Muscle layer of colon (tissue), 2 donors: ENCODE results near the gene CD300LD.

Source experiments
- H3K27ac ChIP-seq: one replicate; pipeline ENCODE4 v1.7.0; 2013; ENCODE audit warnings: low read depth, mild to moderate bottlenecking, low read length, moderate library complexity
- H3K27me3 ChIP-seq, 2 donors: one replicate each; pipeline ENCODE4 v1.7.0; 2013; ENCODE audit warnings: low read length in 2 of 2, mild to moderate bottlenecking in 2 of 2; ENCODE audit not compliant: insufficient read depth in 2 of 2, control insufficient read depth in 1 of 2
- H3K36me3 ChIP-seq: one replicate; pipeline ENCODE4 v1.7.0; 2013; ENCODE audit warnings: mild to moderate bottlenecking, low read length; ENCODE audit not compliant: insufficient read depth
- H3K4me1 ChIP-seq: one replicate; pipeline ENCODE4 v1.7.0; 2013; ENCODE audit warnings: mild to moderate bottlenecking, low read length; ENCODE audit not compliant: insufficient read depth
- H3K4me3 ChIP-seq, 2 donors: one replicate each; pipeline ENCODE4 v1.7.0; 2013; ENCODE audit warnings: low read length in 2 of 2, low read depth in 1 of 2, mild to moderate bottlenecking in 1 of 2, moderate library complexity in 1 of 2
- H3K9ac ChIP-seq: one replicate; pipeline ENCODE4 v1.7.0; 2013; ENCODE audit warnings: low read length
- H3K9me3 ChIP-seq: one replicate; pipeline ENCODE4 v1.7.0; 2013; ENCODE audit warnings: mild to moderate bottlenecking, low read length
- donor health status: abdominal sarcoma.
- donor health status: Adenocarcinoma of cecum.

Gene CD300LD

DNA sequence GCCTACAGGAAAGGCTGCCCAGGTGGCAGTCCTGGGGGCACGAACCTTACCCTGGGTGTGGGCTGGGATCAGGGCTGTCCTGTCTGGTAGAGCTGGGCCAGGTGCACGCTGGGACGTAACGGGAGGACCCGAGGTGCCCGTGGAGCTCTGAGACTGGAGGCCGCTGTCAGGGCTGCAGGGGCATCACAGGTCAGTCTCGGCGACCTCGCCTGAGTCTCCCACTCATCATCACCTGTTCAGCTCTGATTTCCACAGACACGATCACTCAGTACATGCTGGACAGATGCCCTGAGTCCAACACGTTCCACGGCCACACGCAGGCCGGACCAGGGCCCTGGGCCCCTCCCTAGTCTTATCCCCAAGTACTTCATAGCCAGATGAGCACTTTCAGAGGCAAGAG is 41.5 kb downstream of the CD300LD start:
- Histone ChIP-seq H3K27me3 (no peaks in the 10 kb centered on the region), H3K4me1 (no peaks in the 10 kb centered on the region), H3K36me3 (no peaks in the 10 kb centered on the region), H3K27ac (no peak overlapping the region), H3K9me3 (no peaks in the 10 kb centered on the region), H3K4me3 (no peak overlapping the region), H3K9ac (no peak overlapping the region)

DNA sequence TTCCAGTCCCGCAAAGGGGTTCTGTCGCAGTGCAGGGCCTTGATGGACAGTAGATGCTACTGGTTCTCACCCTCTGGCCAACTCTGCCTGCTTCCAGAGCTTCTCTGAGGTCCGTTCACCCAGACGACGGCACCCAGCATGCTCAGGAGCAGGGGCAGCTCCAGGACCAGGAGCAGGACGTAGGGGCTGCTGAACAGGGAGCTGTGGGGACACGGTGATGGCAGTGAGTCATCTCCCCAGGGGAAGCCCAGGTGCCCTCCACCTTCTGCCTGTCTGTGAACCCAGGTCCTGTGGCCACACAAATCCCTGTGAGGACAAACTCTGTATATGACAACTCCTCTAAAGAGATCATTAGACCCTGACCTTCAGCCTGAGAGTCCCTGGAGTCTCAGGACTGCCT is 42.7 kb downstream of the CD300LD start:
- H3K9me3 ChIP-seq: no peaks in the 10 kb centered on the region
- no peak overlapping the region for H3K9ac ChIP-seq
- H3K4me1 ChIP-seq: no peaks in the 10 kb centered on the region
- no peaks in the 10 kb centered on the region for H3K36me3 ChIP-seq
- no peak overlapping the region for H3K4me3 ChIP-seq
- no peaks in the 10 kb centered on the region for H3K27me3 ChIP-seq
- no peak overlapping the region for H3K27ac ChIP-seq

DNA sequence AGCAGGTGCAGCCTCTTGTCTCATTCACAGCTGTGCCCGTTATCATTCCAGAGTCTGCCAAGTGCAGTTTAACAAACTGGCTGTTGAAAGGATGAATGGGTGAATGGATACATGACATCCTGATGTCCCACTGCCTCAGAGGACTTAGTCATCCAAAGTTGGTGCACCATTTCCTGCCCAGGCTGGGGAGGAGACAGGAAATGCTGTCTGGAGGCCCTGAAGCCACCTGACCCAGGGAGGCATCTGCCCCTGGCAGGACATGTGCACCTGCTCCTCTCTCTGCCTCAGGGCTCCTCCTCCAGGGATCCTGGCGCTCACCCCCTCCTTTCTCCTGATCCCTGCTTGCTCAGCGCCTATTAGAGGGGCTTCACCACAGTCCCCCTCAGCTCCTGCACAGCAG is 44.3 kb downstream of the CD300LD start:
- H3K9me3 ChIP-seq: no peaks in the 10 kb centered on the region
- H3K9ac ChIP-seq: no peak overlapping the region
- no peaks in the 10 kb centered on the region for H3K4me1 ChIP-seq
- no peaks in the 10 kb centered on the region for H3K27me3 ChIP-seq
- no peak overlapping the region for H3K27ac ChIP-seq
- H3K4me3 ChIP-seq: no peak overlapping the region
- H3K36me3 ChIP-seq: no peaks in the 10 kb centered on the region

DNA sequence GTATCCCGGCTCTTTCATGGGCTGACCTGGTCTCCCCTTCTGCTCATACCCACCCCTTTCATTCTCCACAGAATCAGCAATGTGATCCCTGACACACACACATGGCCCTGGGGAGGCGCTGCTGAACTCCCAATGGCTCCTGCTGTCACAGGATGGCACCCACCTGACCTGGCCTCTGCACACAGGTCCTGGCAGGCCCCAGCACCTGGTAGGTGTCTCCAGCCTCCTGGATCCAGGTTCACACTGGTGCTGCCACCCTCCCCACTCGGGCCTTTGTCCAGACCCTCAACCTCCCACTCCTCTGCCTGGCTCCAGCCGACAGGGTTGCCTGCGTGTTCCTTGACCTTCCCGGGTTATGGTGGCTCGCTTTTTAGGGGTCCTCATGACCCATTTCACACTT is 44.8 kb downstream of the CD300LD start:
- Histone ChIP-seq H3K36me3 (no peaks in the 10 kb centered on the region), H3K4me1 (no peaks in the 10 kb centered on the region), H3K27me3 (no peaks in the 10 kb centered on the region), H3K27ac (no peak overlapping the region), H3K9me3 (no peaks in the 10 kb centered on the region), H3K4me3 (no peak overlapping the region), H3K9ac (no peak overlapping the region)

DNA sequence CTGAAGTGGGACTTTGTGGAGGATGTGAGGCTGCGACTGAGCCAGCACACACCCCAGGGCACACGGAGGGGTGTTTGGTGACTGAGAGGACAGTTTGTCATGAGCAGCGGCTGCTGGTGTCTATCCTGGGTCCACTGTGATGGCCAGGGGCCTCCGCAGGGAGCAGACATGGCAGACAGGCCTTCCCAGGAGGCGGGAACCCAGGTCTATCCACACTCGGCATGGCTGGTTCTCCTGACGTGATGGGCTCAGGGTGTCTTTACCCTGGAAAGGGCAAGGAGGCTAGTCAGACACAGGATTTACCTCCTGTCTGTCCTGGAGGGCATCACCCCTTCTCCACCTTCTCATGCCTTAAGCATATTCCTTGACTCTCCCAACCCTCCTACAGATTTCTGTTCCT is 45.5 kb downstream of the CD300LD start:
- Histone ChIP-seq H3K27ac (no peak overlapping the region), H3K4me1 (no peaks in the 10 kb centered on the region), H3K27me3 (no peaks in the 10 kb centered on the region), H3K9ac (no peak overlapping the region), H3K36me3 (no peaks in the 10 kb centered on the region), H3K4me3 (no peak overlapping the region), H3K9me3 (no peaks in the 10 kb centered on the region)

DNA sequence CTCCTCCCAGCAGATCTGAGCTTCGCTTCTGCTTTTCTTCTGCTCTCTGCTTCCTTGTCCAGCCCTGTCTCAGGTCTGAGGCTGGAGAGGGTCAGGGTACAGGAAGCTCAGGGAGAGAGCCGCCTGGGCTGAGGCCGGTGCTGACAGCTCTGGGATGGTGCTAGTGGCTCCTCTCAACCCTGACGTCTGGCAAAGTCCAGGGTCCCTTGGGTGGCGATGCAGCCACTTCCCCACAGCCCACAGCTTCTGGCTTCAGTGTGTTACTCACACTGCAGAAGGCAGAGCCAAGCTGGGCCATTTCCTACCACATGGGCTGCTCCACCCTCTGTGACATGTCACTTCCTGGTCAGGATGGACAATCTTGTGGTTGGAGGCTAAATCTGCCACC is 46.2 kb downstream of the CD300LD start, which contains the start of gene CD300C:
Gene CD300C, minus strand, starts transcription at position 273 of the 388 bp plus-strand sequence. CDS start 333 bp downstream, outside the sequence.
- H3K27ac ChIP-seq: no peak within 1 kb of the TSS

DNA sequence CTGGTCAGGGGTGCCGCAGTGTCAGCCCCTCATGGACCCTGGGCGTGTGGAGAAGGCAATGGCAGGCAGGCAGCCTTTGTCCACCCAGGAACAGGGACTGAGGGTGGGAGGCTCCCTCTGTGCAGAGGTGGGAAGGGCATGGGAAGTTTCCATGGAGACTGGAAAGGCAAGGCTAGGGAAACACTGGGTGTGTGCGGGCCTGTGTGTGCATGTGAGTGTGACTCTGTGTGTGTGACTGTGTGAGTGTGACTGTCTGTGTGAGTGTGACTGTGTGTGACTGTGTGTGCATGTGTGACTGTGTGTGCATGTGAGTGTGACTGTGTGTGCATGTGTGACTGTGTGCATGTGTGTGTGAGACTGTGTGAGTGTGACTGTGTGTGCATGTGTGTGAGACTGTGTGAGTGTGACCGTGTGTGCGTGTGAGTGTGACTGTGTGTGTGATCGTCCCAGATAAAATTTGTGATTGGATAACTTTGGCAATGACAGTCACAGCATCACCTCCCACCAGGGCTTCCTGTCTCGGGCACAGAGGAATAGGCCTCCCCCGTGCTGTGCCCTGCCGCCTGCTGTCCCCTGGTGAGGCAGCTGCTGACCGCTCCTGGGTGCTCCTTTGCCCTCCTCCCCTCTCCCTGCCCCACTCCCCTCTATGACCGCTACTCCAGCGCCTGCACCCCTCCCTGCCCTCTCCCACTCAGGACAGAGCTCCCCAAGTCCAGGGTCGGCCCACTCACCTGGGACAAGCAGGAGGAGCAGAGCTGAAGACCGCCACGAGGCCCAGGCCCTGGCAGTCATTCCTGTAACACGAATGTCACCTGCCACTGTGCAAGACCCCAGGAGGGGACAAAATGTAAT is 46.9 kb downstream of the CD300LD start:
- H3K36me3 ChIP-seq: no peaks in the 10 kb centered on the region
- H3K4me3 ChIP-seq: no peak overlapping the region
- H3K9me3 ChIP-seq: no peaks in the 10 kb centered on the region
- H3K9ac ChIP-seq: no peak overlapping the region
- H3K4me1 ChIP-seq: no peaks in the 10 kb centered on the region
- H3K27me3 ChIP-seq: no peaks in the 10 kb centered on the region
- no peak overlapping the region for H3K27ac ChIP-seq

More for the DNA sequence above, 46.2 kb downstream of the CD300LD start, which contains the start of gene CD300C:
- no peak within 1 kb of the TSS for H3K4me3 ChIP-seq
- H3K4me1 ChIP-seq: no peaks in the 10 kb centered on the region
- H3K27me3 ChIP-seq: no peaks in the 10 kb centered on the region
- no peaks in the 10 kb centered on the region for H3K36me3 ChIP-seq
- no peaks in the 10 kb centered on the region for H3K9me3 ChIP-seq
- H3K9ac ChIP-seq: no peak within 1 kb of the TSS

DNA sequence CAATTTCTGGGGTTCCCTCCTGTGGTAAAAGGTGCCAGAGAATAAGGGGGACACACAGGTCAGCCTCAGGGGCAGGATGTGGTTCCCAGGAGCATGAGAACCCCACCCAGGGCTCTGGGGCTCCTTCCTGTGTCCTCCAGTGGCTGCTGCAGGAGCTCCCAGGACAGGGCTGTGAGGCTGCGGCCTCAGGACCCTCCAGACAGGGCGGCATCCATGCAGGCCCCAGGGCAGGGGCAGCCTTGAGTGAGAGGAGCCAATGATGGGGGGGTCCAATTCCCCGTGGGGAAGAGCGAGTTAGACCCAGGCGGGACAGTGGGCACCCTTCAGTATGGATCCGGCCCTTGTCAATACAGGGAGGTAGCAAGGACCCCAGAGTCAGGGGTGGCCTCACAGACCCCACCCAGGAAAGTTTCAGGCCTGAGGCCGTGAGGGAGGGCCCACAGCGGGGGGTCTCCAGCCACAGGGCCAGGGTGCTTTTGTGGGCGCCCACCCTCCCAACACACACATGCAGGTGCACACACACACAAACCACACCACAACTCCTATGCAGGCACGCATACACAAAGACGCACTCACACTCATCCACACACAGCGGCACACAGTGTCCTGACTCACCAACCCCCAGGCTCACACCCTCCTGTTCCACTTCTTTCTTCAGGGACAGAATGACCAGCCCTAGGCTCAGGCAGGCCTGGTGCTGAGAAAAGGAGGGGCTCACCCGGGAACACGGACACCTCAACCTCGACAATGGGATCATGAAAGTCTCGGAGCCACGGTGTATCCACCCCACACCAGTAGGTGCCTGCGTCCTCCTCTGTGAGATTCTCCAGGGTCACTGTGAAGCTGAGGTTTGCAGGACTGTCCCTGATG is 48.0 kb downstream of the CD300LD start:
- Histone ChIP-seq H3K27me3 (no peaks in the 10 kb centered on the region), H3K27ac (no peak overlapping the region), H3K4me1 (no peaks in the 10 kb centered on the region), H3K4me3 (no peak overlapping the region), H3K9ac (no peak overlapping the region), H3K36me3 (no peaks in the 10 kb centered on the region), H3K9me3 (no peaks in the 10 kb centered on the region)

DNA sequence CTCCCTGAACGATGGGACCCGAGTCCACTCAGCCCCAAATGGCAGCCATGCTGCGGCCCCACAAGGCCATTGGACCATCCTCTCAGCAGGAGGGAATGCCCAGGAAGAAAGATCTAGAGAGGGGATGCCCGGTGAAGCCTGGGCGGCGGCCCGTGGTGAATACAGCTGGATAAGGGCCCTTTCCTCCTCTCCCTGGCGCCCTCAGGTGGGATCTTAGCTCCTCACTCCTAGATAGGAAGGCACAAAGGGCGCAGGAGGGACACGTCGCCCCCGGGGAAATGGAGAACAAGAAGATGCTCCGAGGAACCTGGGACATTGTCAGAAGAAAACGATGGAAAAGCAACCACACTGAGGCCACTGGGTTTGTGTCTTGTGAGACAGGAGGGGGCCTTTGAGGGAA is 48.7 kb downstream of the CD300LD start:
- Histone ChIP-seq H3K36me3 (no peaks in the 10 kb centered on the region), H3K4me1 (no peaks in the 10 kb centered on the region), H3K9me3 (no peaks in the 10 kb centered on the region), H3K27me3 (no peaks in the 10 kb centered on the region), H3K9ac (no peak overlapping the region), H3K27ac (no peak overlapping the region), H3K4me3 (no peak overlapping the region)

DNA sequence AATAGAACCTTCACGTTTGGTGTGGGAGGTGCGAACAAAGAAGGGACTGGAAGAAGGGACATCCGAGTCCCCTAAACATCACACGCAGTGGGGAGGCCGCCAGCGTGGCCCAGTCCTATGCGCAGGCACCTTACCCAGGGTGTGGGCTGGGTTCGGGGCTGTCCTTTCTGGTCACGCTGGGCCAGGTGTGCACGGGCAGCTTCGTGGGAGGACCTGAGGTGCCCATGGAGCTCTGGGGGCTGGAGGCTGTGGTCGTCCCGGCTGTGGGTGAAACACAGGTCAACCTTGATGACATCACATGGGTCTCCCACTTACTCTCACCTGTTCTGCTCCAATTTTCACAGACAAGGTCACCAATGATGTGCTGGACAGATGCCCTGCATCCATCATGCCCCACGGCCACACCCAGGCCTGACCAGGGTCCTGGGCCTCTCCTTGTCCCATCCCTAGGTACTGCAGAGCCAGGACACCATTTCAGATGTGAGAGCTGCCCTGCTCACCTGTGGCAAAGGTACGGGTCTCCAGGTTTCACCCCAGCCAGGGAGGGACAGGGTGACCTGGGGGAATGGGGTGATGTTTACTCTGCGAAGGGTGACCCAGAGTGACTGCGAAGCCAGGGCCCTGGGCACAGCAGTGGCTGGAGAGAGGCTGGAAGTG is 49.2 kb downstream of the CD300LD start:
- no peak overlapping the region for H3K27ac ChIP-seq
- no peaks in the 10 kb centered on the region for H3K9me3 ChIP-seq
- H3K9ac ChIP-seq: no peak overlapping the region
- no peak overlapping the region for H3K4me3 ChIP-seq
- no peaks in the 10 kb centered on the region for H3K27me3 ChIP-seq
- H3K4me1 ChIP-seq: no peaks in the 10 kb centered on the region
- H3K36me3 ChIP-seq: no peaks in the 10 kb centered on the region

DNA sequence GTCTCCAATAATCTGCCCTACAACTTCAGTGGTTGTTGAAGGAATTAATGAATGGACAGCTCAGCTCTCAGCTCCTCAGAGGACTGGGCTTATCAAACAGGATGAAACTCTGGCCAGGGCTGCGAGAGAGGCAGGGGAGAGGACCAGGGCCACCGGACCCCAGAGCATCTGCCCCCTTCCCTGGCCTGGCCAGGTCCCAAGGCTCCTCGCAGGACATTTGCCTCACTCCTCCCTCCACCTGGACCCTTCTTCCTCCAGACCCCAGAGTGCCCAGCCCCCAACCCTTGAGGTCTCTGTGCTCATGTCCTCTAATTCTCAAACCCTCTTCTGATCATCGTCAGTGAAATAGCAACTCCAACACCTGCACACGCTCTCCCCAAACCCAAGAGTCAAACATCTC is 49.9 kb downstream of the CD300LD start:
- Histone ChIP-seq H3K4me1 (no peaks in the 10 kb centered on the region), H3K4me3 (no peak overlapping the region), H3K27ac (no peak overlapping the region), H3K9ac (no peak overlapping the region), H3K27me3 (no peaks in the 10 kb centered on the region), H3K9me3 (no peaks in the 10 kb centered on the region), H3K36me3 (no peaks in the 10 kb centered on the region)
